WI38 (cell line): ENCODE data around the gene ARL15.
A peak's percentile ranks its signal among the peaks of the same experiment; 100 is the strongest.

ENCODE experiments used
- H3K4me3 ChIP-seq: 2 replicates; pipeline ENCODE4 v1.5.1; 2011; ENCODE audit warnings: low read depth, mild to moderate bottlenecking, control low read depth, low read length
- TF ChIP-seq, protein P1 (sequence below): IDR thresholded peaks from 2 replicates; pipeline ENCODE4 v1.5.1; 2012; ENCODE audit warnings: low read depth, mild to moderate bottlenecking, control low read depth, low read length

Gene ARL15

GRCh38 chr5:54249210-54250028, 61.0 kb downstream of the ARL15 start:
- no peak overlapping the region for H3K4me3 ChIP-seq
- TF ChIP-seq, protein P1, sequence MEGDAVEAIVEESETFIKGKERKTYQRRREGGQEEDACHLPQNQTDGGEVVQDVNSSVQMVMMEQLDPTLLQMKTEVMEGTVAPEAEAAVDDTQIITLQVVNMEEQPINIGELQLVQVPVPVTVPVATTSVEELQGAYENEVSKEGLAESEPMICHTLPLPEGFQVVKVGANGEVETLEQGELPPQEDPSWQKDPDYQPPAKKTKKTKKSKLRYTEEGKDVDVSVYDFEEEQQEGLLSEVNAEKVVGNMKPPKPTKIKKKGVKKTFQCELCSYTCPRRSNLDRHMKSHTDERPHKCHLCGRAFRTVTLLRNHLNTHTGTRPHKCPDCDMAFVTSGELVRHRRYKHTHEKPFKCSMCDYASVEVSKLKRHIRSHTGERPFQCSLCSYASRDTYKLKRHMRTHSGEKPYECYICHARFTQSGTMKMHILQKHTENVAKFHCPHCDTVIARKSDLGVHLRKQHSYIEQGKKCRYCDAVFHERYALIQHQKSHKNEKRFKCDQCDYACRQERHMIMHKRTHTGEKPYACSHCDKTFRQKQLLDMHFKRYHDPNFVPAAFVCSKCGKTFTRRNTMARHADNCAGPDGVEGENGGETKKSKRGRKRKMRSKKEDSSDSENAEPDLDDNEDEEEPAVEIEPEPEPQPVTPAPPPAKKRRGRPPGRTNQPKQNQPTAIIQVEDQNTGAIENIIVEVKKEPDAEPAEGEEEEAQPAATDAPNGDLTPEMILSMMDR, result no peak

- TF ChIP-seq, protein P1, result no peak
- H3K4me3 ChIP-seq, result no peak overlapping the region
Measured at GRCh38 chr5:54247226-54247625, 63.1 kb downstream of the ARL15 start.

GRCh38 chr5:54243483-54244080, 66.8 kb downstream of the ARL15 start:
- TF ChIP-seq, protein P1, result peak; percentile 60
- H3K4me3 ChIP-seq, result no peak overlapping the region

GRCh38 chr5:54242297-54242696, 68.1 kb downstream of the ARL15 start:
- no peak overlapping the region for H3K4me3 ChIP-seq
- TF ChIP-seq, protein P1, result no peak

DNA sequence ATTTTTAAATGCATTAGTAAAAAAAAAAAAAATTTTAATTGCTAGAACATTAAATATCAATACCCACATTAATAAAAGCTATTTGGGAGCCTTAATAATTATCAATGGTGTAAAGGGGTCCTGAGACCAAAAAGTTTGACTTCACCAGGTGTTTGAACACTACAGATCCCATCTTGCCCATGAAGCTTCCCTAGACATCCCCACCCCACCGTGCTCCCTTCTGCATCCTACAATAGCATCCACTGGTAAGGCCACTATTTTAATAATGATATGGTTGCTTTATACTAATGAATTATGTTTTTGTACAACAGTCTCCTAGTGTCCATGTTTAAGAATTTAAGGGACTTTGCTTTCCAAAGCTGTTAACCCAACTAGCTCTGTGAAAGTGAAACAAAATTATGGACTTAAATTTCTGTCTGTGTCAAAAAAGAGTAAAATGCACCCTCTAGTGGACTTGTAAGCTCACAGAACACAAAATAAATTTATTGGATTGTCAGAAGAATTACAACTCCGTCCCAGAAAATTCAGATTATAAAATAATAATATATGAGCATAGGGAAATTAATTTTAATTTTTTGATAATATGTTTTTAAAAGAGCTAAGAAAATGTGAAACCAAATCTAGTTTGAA, 76.0 kb downstream of the ARL15 start:
- no peak overlapping the region for H3K4me3 ChIP-seq
- TF ChIP-seq, protein P1, result no peak; the same call in 1 of the 2 replicates

DNA sequence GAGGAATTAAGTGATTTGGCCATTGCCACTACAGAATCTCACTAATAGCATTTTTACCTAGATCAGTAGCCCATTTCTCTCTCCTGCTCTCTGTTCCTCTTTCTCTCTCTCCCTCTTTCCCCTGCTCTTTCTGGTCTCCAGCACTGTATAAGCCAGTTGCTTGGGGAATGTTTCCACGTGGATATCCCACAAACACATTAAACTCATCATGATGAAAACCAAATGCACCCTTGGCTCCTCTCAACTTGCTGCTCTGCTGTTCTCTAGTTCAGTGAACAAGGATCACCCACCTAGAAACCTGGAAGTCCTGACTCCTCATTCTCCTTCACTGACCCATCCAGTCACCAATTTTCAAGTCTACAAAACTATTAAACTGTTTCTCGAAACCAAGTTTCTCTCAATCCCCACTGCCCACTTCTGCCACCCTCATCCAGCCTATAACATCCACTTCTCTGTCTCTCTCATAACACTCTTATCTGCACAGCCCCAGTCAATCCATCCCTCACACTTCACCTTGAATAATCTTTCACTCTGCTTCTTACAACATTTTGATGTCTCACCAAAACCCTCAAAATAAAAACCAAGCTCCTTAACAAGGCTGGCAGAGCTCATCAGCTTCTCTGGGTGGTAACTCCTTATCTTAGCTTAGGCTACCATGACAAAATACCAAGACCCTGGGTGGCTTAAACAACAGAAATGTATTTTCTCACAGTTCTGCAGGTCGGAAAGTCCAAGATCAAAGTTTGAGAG, 79.3 kb downstream of the ARL15 start:
- H3K4me3 ChIP-seq, result no peak overlapping the region
- TF ChIP-seq, protein P1, result no peak
